Measurements from ENCODE around the gene PPP2R2D.

The PPP2R2D gene

DNA sequence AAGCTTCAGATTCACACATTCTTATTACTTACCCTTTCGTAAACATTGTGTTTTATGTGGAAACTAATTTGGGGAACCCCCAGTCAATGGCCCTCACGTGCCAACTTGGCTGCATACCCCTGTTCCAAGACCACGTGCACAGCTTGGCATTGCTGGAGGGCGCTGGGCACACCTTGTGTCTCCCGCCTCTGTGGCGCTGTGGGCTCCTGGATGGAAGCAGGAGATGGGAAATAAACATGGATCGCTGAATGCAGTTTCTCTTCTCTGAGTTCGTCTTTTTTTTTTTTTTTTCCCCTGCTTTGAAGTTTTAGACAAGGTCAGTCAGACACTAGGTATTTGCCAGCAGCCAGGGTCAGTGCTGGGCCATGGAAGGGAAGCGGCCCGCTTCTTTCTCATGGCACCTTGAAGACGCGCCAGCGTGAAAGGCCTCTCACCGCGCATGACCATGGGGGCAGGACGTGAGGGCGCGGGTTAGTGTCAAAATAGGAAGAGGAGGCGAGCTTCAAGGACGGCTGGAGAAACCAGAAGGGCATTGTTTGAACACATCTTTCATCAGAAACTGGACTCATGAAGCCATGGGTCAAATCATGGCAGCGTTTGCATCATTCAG is 53.7 kb downstream of the PPP2R2D start:
- no peak for DNase-seq

DNA sequence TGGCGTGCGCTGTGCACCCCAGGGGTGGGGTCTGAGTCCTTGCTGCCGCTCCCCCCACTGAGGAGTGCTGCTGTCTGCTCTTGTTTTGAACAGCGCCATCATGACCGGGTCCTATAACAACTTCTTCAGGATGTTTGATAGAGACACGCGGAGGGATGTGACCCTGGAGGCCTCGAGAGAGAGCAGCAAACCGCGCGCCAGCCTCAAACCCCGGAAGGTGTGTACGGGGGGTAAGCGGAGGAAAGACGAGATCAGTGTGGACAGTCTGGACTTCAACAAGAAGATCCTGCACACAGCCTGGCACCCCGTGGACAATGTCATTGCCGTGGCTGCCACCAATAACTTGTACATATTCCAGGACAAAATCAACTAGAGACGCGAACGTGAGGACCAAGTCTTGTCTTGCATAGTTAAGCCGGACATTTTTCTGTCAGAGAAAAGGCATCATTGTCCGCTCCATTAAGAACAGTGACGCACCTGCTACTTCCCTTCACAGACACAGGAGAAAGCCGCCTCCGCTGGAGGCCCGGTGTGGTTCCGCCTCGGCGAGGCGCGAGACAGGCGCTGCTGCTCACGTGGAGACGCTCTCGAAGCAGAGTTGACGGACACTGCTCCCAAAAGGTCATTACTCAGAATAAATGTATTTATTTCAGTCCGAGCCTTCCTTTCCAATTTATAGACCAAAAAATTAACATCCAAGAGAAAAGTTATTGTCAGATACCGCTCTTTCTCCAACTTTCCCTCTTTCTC is 55.0 kb downstream of the PPP2R2D start:
- no peak for DNase-seq

- DNase-seq = no peak
Measured at GRCh38 chr10:131959841-131960240, 59.0 kb downstream of the PPP2R2D start.

DNA sequence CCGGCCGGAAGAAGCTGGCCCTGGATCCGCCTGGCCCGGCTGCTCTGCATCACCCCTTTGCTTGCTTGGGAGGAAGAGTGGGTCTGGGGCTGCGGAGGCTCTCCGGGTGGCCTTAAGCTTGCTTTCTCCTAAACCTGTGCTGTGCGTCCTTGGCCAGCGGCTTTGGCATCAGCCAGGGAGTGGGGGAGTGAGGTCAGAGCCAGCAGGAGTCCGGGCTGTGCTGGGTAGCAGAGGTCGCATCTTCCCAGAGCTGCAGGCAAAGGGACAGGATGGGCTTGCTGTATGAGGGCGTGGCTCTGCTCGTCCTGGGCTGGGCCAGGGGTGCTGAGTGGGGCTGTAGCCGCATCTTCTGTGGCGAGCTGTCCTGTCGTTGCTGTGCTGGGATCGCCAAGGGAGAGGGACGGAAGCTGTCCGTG is 59.8 kb downstream of the PPP2R2D start:
- no peak for DNase-seq

DNA sequence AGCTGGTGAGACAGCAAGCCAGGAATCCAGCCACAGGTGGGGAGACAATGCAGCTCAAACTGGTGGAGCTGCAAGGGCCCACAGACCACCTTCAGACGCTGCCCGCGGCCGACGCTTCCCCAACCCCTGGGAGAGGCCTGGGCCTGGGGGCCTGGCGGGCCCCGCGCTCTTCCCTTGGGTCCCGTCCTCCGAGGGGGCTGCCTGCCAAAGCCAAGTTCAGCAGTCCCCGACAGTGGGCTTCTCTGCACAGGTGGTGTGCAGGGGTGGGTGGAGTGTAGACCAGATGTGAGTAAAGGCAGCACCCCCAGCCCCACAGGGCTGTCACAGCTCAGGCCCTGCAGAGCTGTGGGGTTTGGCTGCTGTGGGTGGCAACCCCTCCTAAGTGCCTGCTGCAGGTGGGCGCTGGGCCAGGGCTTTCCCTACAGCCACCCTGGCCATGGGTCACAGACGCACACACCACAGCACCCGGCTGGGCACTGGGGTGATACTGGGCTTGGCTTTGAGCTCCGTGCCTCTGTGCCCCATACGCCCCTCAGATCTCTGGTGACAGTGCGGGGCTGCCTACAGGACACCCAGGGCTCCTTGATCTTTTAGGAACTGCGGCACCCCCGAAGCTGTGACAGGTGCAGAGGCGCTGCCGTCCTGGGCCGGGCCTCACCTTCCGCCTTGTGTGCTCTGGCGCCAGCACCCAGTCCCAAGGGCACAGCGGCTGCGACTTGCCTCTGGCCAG is 60.4 kb downstream of the PPP2R2D start:
- no peak for DNase-seq

DNA sequence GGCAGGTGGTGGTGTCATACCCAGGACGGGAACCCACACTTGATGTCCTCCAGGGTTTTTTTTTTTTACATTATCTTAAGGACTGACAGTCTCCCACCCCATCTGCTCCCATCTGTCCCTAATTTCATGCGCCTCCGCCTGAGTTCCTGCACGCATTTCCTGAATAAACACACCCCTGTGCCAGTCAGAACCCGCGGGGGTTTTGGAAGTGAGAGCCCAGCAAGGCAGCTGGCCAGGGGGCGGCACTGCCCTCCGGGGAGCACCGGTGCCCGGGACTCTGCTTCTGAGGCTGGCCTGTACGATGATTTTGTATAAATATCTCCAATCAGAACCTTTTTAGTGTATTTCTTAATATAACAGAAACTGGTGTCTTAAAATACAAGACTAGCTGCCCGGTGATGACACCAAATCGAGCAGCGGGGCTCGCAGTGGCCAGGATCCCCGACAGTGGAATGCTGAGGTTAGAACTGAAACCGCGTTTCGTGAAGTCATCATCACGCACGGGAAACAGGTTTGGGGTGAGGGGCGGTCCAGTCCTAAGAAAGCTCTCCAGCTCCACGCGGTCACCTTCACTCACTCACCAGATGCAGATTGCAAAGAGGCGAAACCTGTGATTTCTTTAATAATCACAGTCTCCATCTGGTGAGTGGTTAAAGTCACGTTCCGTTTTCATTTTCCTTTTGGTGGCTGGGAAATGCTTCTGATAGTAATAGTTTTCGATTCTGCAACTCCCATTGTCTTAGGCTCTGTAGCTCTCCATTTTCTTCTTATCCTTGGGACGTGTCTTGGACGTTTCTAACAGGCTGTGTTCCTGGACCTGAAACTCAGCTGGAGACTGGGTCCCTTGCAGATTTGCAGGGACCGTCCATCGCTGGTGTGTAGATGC is 61.2 kb downstream of the PPP2R2D start:
- DNase-seq = no peak

GRCh38 chr10:131963350-131963749 is 62.5 kb downstream of the PPP2R2D start:
- no peak for DNase-seq

DNA sequence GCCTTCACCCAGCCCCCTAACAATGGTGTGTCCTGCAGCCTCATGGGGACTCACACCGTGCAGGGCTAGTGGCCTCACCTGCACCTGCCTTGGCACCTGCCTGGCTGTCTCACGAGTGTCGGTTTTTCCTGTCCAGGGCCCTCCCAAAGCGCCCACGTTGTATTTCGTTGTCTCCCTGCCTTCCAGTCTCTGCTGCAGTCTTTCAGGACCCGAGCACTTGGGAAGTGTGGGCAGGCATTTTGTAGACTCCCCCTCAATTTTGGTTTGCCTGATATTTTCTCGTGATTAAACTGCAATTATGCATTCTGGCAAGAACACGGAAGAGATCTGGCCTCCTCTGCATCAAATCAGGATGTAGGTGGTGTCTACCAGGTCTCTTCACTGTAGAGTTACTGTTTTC is 63.0 kb downstream of the PPP2R2D start:
- DNase-seq = no peak

DNA sequence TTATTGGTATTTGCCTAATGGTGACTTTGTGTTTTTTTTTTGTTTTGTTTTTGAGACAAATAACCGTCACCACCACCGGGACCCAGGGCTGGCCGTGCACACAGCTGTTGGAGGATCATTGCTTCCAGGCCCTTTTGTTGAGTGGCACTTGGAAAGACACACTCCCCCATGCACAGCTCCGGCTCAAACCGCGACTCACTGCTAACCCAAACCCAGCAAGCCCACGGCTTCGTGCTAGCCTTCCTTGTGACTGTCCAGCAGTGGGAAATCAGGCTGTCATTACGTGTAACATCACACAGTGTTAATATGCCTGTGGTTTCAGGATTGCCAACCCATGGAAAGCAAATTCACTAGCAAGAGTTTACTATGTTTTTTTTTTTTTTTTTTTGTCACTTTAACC is 63.5 kb downstream of the PPP2R2D start:
- DNase-seq = no peak

DNA sequence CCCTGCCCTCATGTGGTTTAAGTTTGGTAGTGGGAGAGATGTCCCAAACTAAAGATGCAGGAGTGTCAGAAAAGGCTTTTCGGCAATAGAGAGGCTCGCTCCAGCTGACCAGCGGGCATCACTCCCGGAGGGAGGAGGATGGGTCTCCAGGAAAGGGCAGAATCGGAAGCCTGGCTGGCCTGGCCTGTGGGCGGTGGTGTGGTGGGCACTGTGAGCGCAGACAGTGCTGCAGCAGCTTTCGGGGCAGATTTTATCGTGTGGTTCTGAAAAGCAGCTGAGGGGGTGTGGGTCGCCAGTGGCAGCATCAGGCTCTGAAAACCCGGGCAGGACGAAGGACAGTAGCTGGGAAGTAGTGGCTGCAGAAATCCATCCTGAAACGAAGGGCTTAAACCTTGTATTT is 68.1 kb downstream of the PPP2R2D start:
- DNase-seq = no peak

DNA sequence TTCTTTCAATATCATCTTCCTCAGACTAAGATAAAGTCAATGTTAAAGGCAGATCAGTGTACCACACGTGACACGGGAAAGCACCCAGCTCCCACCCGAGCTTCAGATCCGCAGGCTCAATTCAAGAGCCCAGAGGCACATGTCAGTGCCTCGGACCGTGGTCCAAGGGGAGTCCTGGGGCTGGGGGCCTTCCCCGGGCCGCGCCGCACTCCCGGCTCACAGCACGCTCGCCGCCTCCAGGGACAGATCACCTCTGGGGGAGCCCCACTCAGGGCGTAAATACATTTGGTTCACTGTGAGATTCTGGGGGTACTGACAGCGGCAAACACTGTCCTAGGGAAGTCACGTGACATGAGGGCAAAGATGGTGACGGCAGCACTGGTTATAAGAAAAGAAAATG is 70.1 kb downstream of the PPP2R2D start:
- DNase-seq = no peak

- no peak for DNase-seq
Measured at GRCh38 chr10:131971591-131971990, 70.8 kb downstream of the PPP2R2D start.

DNA sequence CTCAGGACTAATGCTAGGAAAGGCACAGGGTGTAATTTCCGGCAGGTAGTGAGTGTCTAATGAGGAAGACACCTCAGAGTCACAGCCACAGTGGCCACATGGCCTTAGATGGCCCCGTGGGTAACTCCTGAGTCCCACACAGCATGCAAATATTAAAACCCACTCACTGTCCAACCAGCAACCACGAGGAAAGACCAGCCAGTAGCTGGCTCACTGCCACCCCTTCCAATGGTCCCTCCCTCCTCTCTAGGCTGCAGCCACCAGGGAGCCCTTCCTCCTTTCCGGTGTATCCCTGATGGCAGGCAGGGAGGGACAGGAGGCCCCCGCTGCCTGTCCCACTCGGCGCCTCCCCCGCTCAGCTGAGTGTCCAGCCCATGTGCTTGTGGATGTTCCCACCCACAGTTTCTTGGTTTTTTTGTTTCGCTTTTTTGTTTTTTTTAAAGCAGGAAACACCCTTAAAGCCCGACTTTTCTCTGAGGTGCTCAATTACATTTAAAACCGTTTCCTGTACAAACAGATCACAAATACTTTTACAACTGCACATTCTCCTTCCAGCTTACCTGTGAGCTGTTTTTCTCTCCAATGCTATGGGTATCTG is 71.8 kb downstream of the PPP2R2D start:
- DNase-seq = no peak

- no peak for DNase-seq
Measured at GRCh38 chr10:131973160-131973951, 72.5 kb downstream of the PPP2R2D start.

GRCh38 chr10:131974034-131974817 is 73.4 kb downstream of the PPP2R2D start:
- DNase-seq = no peak

DNA sequence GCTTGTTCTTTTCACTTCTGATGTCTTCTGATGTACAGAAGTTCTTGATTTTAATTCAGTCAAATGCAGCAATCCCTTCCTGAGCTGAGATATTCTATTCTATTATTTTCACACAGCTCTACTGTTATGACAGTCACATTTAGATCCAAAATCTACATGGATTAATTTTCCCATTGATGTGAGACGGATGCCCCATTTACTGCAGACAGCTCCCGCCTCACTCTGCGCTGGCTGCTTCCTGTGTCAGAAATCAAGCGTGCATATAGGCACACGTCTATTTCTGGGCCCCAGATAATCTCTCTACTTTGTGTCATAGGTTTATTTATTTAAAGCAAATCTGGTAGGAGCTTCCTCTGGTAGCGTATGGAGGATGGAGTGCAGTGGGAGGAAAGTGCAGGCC is 74.2 kb downstream of the PPP2R2D start:
- DNase-seq = no peak

GRCh38 chr10:131975796-131976195 is 75.0 kb downstream of the PPP2R2D start:
- DNase-seq = no peak

DNA sequence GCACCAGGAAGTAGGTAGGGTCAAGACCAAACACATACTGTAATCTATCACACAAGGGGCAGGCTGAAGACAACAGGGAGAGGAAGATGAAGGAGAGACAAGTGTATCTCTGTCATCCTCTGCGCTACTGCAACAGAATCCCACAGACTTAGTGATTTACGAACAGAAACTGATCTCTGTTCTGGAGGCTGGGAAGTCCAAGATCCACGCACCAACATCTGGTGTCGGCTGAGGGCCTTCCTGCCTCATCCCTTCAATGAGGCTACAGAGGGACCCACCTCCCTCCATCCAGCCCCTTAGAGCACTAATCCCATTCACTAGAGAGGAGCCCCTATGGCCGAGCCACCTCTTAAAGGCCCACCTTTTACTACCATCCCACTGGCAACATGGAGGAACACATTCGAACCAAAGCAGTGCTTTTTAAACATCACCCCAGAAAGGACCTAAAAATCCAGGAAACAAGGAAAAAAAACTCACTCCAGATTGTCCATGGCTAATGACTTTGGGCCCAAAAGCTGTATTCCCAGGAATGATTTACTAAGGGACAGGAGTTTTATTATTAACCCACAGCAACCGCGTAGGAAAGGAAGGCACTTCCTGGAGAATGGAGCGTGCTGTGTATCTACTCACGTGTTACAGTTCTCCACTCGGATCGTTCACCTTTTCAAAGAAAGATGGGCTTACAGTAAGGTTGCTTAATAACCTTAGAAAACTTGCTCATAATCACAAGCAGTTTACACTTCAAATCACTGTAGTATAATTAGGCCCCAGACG is 76.7 kb downstream of the PPP2R2D start:
- no peak for DNase-seq

- DNase-seq = no peak
Measured at GRCh38 chr10:131978366-131978765, 77.6 kb downstream of the PPP2R2D start.

GRCh38 chr10:131978851-131979250 is 78.0 kb downstream of the PPP2R2D start:
- DNase-seq = no peak
